Esophagus (tissue), 2 donors: ENCODE measurements around the gene TIGAR. TPM values are rescaled to one million over a fixed set of nuclear protein-coding genes. Genes with fewer than 3 reads are reported as not detected.

Experiments
- H3K27ac ChIP-seq, 2 donors: one replicate each; pipeline ENCODE4 v1.5.1; 2013; ENCODE audit warnings: low read depth in 2 of 2, mild to moderate bottlenecking in 2 of 2, inconsistent platforms in 1 of 2, low read length in 1 of 2, moderate library complexity in 1 of 2
- H3K27me3 ChIP-seq, 2 donors: one replicate each; pipeline ENCODE4 v1.6.1; 2013; ENCODE audit warnings: low read length in 2 of 2, control low read depth in 1 of 2, mild to moderate bottlenecking in 1 of 2; ENCODE audit not compliant: insufficient read depth in 2 of 2, control insufficient read depth in 1 of 2
- H3K36me3 ChIP-seq, 2 donors: one replicate each; pipeline ENCODE4 v1.6.1; 2013; ENCODE audit warnings: low read length in 1 of 2; ENCODE audit not compliant: control insufficient read depth in 2 of 2, insufficient read depth in 2 of 2
- H3K4me1 ChIP-seq, 2 donors: one replicate each; pipeline ENCODE4 v1.6.1; 2013; ENCODE audit warnings: low read length in 1 of 2; ENCODE audit not compliant: control insufficient read depth in 2 of 2, insufficient read depth in 2 of 2
- H3K4me3 ChIP-seq, 2 donors: one replicate each; pipeline ENCODE4 v1.5.1; 2013; ENCODE audit warnings: low read length in 2 of 2, mild to moderate bottlenecking in 2 of 2, low read depth in 1 of 2, moderate library complexity in 1 of 2
- H3K9me3 ChIP-seq, 2 donors: one replicate each; pipeline ENCODE4 v1.6.1; 2013; ENCODE audit warnings: mild to moderate bottlenecking in 2 of 2, low read depth in 1 of 2, low read length in 1 of 2, moderate library complexity in 1 of 2; ENCODE audit not compliant: control insufficient read depth in 2 of 2, insufficient read depth in 1 of 2
- WGBS, 2 donors: extraction: QIAGEN DNeasy Blood & Tissue Kit; methylation state at CpG; one replicate each; pipeline ENCODE4 v1.1.7; 2013; 5-methylcytosine and 5-hydroxymethylcytosine counted together
- polyA plus RNA-seq, 2 donors: library from polyadenylated mRNA; stranded (reverse); fragments of 200-250 nt; gene quantifications; one replicate each; pipeline ENCODE4 v1.2.3, GENCODE V29; 2013
- donor health status: healthy with polysubstance abuse.
- donor health status: Bipolar disorder and iron deficiency.

TIGAR gene
- polyA plus RNA-seq, 2 donors = 2.4 to 5.3 TPM

GRCh38 chr12:4322726-4323125 lies 1.7 kb downstream of the TIGAR start:
- Histone ChIP-seq H3K4me3 (no peak overlapping the region), H3K27ac (no peak overlapping the region), H3K4me1 (peaks cover 0 to 3% of the 10 kb centered on the region in 2 donors), H3K9me3 (no peaks in the 10 kb centered on the region), H3K36me3 (no peaks in the 10 kb centered on the region), H3K27me3 (no peaks in the 10 kb centered on the region)
- 72 to 80% methylated on average over 5 of the region's 5 CpGs for WGBS, 2 donors

GRCh38 chr12:4323396-4323795 lies 2.4 kb downstream of the TIGAR start:
- H3K4me1 ChIP-seq = peaks cover 0 to 3% of the 10 kb centered on the region in 2 donors
- WGBS, 2 donors = 79 to 84% methylated on average over 4 of the region's 4 CpGs
- H3K36me3 ChIP-seq = no peaks in the 10 kb centered on the region
- no peak overlapping the region for H3K4me3 ChIP-seq
- no peaks in the 10 kb centered on the region for H3K9me3 ChIP-seq
- no peak overlapping the region for H3K27ac ChIP-seq
- H3K27me3 ChIP-seq = no peaks in the 10 kb centered on the region

- 97 to 98% methylated on average over 28 of the region's 28 CpGs for WGBS, 2 donors
- H3K4me1 ChIP-seq = peaks cover 0 to 3% of the 10 kb centered on the region in 2 donors
Measured at GRCh38 chr12:4324366-4324765, 3.4 kb downstream of the TIGAR start.

GRCh38 chr12:4325966-4326365 lies 5.0 kb downstream of the TIGAR start:
- H3K9me3 ChIP-seq = no peaks in the 10 kb centered on the region
- peaks cover 0 to 3% of the 10 kb centered on the region in 2 donors for H3K4me1 ChIP-seq
- no peak overlapping the region for H3K27ac ChIP-seq
- no peaks in the 10 kb centered on the region for H3K27me3 ChIP-seq
- H3K36me3 ChIP-seq = peaks cover 0 to 2% of the 10 kb centered on the region in 2 donors
- WGBS, 2 donors = 66 to 80% methylated on average over 3 of the region's 3 CpGs
- H3K4me3 ChIP-seq = no peak overlapping the region

More at GRCh38 chr12:4324366-4324765, 3.4 kb downstream of the TIGAR start:
- Histone ChIP-seq H3K36me3 (no peaks in the 10 kb centered on the region), H3K27me3 (no peaks in the 10 kb centered on the region), H3K4me3 (no peak overlapping the region), H3K27ac (no peak overlapping the region), H3K9me3 (no peaks in the 10 kb centered on the region)

GRCh38 chr12:4327293-4327692 lies 6.3 kb downstream of the TIGAR start:
- Histone ChIP-seq H3K27me3 (no peaks in the 10 kb centered on the region), H3K27ac (peak overlapping the region in 1 of 2 donors; percentile 3), H3K4me1 (no peaks in the 10 kb centered on the region), H3K4me3 (no peak overlapping the region), H3K36me3 (peaks cover 0 to 2% of the 10 kb centered on the region in 2 donors), H3K9me3 (no peaks in the 10 kb centered on the region)
- WGBS, 2 donors = 97 to 100% methylated on average over 2 of the region's 2 CpGs

GRCh38 chr12:4330203-4330602 lies 9.2 kb downstream of the TIGAR start:
- H3K36me3 ChIP-seq = peaks cover 0 to 2% of the 10 kb centered on the region in 2 donors
- H3K27ac ChIP-seq = no peak overlapping the region
- no peaks in the 10 kb centered on the region for H3K4me1 ChIP-seq
- no peaks in the 10 kb centered on the region for H3K9me3 ChIP-seq
- WGBS, 2 donors = 95 to 97% methylated on average over 3 of the region's 3 CpGs
- no peaks in the 10 kb centered on the region for H3K27me3 ChIP-seq
- H3K4me3 ChIP-seq = no peak overlapping the region

GRCh38 chr12:4331221-4331620 lies 10.2 kb downstream of the TIGAR start:
- 76 to 82% methylated on average over 1 of the region's 1 CpG for WGBS, 2 donors
- no peaks in the 10 kb centered on the region for H3K27me3 ChIP-seq
- no peak overlapping the region for H3K4me3 ChIP-seq
- peaks cover 0 to 2% of the 10 kb centered on the region in 2 donors for H3K36me3 ChIP-seq
- no peaks in the 10 kb centered on the region for H3K9me3 ChIP-seq
- no peaks in the 10 kb centered on the region for H3K4me1 ChIP-seq
- no peak overlapping the region for H3K27ac ChIP-seq

GRCh38 chr12:4331842-4332241 lies 10.8 kb downstream of the TIGAR start:
- Histone ChIP-seq H3K4me3 (no peak overlapping the region), H3K4me1 (no peaks in the 10 kb centered on the region), H3K27ac (no peak overlapping the region), H3K9me3 (no peaks in the 10 kb centered on the region), H3K27me3 (no peaks in the 10 kb centered on the region), H3K36me3 (peaks cover 0 to 2% of the 10 kb centered on the region in 2 donors)
- WGBS, 2 donors = 52 to 54% methylated on average over 4 of the region's 4 CpGs

GRCh38 chr12:4346931-4347330 lies 25.9 kb downstream of the TIGAR start:
- Histone ChIP-seq H3K27ac (no peak overlapping the region), H3K4me3 (no peak overlapping the region), H3K9me3 (no peaks in the 10 kb centered on the region)

GRCh38 chr12:4353785-4354208 lies 32.8 kb downstream of the TIGAR start:
- Histone ChIP-seq H3K27me3 (no peaks in the 10 kb centered on the region), H3K9me3 (no peaks in the 10 kb centered on the region), H3K4me3 (no peak overlapping the region), H3K4me1 (peaks cover 0 to 3% of the 10 kb centered on the region in 2 donors), H3K36me3 (peaks cover 0 to 4% of the 10 kb centered on the region in 2 donors), H3K27ac (no peak overlapping the region)
- 44 to 56% methylated on average over 4 of the region's 4 CpGs for WGBS, 2 donors

More at GRCh38 chr12:4346931-4347330, 25.9 kb downstream of the TIGAR start:
- Histone ChIP-seq H3K36me3 (peaks cover 0 to 2% of the 10 kb centered on the region in 2 donors), H3K4me1 (no peaks in the 10 kb centered on the region), H3K27me3 (no peaks in the 10 kb centered on the region)
